NT2/D1 (cell line): Measurements from ENCODE around the gene METTL16.

Experiments used
- SUZ12 ChIP-seq: IDR thresholded peaks from 2 replicates; pipeline ENCODE4 v1.6.1; 2011; ENCODE audit not compliant: insufficient read length, insufficient read depth; ENCODE audit errors: extremely low read depth
- YY1 ChIP-seq: IDR thresholded peaks from 2 replicates; pipeline ENCODE4 v1.6.1; 2011; ENCODE audit not compliant: insufficient read length, insufficient read depth
- ZNF274 ChIP-seq: IDR thresholded peaks from 2 replicates; pipeline ENCODE4 v1.6.1; 2011; ENCODE audit warnings: mild to moderate bottlenecking, low read depth, low read length

DNA sequence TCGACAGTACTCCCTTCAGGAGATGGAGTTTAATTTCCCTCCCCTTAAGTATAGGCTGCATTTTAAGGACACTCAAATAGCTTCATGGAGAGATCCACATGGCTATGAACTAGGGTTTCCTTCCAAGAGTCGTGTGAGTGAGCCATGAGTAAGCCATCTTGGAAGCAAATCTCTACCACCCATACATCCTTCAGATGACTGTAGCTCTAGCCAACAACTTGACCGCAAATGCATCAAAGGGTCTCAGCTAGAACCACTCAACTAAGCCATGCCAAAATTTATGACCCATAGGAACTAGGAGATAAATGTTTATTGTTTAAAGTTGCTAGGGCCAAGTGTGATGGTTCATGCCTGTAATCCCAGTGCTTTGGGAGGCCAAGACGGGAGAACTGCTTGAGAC is 43.4 kb downstream of the METTL16 start:
- TF ChIP-seq YY1 (no peak), ZNF274 (no peak), SUZ12 (no peak)
